Cerebellar nuclear complex (tissue), 1 donor: Measurements from ENCODE around the gene ARFGEF2.
"Not testable (repeated sequence)": the region's sequence is repeated elsewhere in the genome, so short reads cannot be mapped to it uniquely, and the experiment has no call there.

Experiments
- DNase-seq, 2 experiments: peaks; one replicate each; lab custom pipeline; 2025; lab: John Stamatoyannopoulos, UW

ARFGEF2 gene

DNA sequence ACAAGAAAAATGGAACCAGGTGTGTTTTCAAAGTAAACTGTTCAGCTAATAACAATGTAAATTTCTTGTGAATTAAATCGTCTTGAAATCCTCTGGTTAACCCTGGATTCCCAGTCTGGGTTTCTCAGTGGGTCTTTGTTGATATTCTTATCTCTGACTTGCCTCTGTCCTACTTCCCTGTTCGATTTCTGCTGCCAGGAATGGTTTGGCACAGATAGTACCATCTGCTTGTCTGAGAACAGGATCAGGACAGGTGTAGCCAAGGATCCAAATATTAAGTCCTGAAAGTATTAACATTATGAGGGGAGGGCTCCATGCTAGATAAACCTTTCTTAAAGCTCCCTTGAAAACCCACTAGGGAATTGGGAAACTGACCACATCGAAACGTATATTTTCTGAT, 30.1 kb downstream of the ARFGEF2 start:
- DNase-seq = peak; percentile 15 to 59

- DNase-seq = no peak
Measured at GRCh38 chr20:48952656-48953055, 31.1 kb downstream of the ARFGEF2 start.

GRCh38 chr20:48953653-48954052, 32.1 kb downstream of the ARFGEF2 start:
- DNase-seq = no peak

DNA sequence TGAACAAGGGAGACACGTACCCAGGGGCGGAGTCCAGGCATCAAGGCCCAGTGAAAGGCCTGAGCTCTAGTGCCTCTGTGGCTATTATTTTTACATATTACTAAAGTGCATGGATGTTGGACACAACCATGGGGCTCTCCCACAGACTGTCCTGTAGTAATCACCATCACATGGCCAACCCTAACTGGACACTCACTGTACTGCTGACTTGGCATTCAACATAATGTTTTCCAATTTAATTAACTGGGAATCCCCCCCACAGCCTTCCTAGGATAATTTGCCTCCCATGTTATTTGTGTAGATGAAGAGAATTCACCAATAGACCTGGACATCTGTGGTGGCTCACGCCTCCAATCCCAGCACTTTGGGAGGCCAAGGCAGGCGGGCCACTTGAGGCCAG, 34.5 kb downstream of the ARFGEF2 start:
- DNase-seq = no peak

DNA sequence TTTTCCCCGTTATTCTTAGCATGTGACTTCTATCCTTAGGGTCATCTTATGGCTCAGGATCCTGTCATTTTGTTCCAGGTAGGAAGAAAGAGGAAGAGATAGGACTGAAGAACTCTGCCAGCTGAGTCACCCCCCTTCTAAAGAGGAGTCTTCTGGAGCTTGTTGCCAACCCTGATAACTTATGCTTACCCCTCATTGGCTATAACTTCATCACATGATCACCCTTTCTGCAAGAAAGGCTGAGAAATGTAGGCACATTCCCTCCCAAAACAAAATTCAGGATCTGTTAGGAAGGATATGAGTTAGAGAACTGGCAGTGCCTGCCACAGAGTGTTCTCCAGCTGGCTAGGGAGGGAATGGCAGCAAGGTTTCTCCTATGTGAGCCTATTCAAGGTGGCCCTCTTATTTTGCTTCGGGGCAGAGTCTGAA, 35.6 kb downstream of the ARFGEF2 start:
- no peak for DNase-seq

- DNase-seq = no peak
Measured at GRCh38 chr20:48957533-48957932, 36.0 kb downstream of the ARFGEF2 start.

- DNase-seq = no peak
Measured at GRCh38 chr20:48958743-48959142, 37.2 kb downstream of the ARFGEF2 start.

DNA sequence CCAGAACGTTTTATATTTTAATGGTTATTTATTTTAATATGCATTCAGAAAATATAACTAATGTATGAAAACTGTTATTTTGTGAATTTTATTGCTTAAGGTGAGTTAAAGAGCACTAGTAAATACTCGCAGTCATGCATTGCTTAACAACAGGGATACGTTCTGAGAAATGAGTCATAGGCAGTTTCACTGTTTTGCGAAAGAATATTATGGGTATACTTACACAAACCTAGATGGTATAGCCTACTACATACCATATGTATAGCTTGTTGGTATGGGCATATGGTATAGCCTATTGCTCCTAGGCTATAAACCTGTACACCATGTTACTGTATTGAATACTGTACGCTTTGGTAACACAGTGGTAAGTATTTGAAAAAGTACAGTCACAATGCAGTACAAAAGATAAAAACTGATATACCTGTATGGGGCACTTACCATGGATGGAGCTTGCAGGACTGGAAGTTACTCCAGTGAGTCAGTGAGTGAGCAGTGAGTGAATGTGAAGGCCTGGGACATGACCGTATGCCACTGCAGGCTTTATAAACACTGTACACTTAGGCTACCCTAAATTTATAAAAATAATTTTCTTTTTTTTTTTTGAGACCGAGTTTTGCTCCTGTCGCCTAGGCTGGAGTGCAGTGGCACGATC, 38.5 kb downstream of the ARFGEF2 start:
- no peak for DNase-seq

- DNase-seq = no peak
Measured at GRCh38 chr20:48962421-48962820, 40.9 kb downstream of the ARFGEF2 start.

- no peak for DNase-seq
Measured at GRCh38 chr20:48962976-48963771, 41.7 kb downstream of the ARFGEF2 start.

DNA sequence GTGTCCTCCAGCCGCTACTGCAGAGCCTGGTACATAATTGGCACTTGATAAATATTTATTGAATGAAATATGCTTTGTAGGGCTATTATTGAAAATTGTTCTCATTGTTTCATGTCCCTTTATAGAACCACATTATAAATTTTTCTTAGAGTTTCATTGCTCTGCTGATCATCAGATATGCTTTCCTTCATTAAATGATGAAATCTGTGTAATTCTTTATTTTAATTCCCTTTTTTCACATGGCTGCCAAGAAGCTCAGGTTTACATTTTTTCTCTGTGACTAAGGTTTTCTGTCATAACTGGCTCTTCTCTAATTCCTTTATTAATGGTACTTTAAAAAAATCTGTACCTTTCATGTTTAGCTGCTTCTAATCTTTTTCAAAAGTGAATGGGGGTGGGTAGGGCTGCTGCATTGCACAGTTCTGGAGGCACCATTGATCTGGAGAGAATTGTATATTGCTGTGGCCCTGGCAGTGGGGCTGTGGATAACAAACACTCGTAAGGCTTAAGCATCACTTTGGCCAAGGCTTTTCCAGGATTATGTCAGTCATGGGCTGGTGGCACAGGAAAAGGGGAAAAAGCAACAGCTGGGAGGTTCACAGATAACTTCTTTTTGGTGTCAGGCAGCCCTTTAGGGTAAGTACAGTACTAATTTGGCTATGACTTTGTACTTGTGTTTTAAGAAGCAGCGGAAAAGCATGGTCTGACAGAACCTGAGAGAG, 43.8 kb downstream of the ARFGEF2 start:
- DNase-seq = no peak

DNA sequence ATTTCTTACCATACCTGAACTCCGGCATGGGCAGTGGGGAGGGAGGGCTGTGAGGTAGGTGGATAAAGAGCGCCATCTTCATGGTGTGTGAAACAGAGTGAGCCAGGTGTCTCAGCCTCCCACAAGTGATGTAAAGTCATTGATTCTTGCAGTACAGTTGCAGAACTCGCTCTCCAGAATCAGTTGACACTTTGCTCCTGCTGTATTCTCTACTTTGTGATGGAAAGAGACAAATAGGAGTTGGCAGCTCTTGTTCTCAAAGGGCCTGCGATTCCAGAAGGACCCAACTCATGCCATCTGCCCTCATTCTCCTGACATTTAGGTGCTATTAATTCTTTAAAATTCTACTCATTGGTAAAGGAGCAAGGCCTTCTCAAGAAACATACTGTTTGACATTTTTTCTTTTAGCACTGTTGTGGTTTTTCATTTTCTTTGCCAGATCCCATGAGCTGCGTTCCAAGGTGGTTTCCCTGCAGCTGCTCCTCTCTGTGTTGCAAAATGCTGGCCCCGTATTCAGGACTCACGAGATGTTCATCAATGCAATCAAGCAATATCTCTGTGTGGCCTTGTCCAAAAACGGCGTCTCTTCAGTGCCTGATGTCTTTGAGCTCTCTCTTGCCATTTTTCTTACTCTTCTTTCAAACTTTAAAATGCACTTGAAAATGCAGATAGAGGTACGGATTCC, 49.3 kb downstream of the ARFGEF2 start:
- DNase-seq = no peak

DNA sequence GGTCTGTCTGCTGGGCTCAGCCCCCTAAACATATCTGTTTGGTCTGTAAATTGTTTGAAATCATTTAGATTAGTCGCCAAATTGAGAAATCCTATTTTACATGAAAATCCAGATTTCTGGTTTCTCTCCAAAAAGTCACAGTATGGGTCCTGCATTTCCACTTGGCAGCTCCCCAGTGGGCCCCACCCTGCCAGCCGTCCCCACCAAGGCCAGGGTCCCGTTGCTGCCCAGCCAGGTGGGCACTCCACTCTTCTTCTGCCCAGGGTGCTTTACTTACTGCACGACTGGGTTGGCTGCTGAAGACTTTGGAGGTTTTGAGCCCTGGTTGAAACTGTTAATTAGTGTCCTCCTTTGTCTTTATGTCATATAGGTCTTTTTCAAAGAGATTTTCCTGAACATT, 50.4 kb downstream of the ARFGEF2 start:
- DNase-seq = no peak

DNA sequence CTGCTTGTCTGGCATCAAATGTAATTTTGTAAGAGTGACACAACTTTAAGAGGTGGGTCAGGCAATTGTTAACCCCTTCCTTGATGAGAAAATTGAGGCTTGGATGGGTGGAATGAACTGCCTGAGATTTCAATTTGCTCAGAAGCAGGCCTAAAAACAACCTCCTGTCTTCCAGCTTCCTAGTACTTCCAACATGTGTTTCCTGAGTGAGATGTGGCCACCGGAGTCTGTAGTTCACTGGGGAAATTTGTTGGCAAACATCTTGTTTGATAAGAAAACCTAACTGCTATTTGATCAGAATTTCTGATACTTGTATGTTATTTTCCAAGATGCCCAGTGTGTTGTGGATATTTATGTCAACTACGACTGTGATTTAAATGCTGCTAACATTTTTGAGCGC, 51.3 kb downstream of the ARFGEF2 start:
- no peak for DNase-seq

DNA sequence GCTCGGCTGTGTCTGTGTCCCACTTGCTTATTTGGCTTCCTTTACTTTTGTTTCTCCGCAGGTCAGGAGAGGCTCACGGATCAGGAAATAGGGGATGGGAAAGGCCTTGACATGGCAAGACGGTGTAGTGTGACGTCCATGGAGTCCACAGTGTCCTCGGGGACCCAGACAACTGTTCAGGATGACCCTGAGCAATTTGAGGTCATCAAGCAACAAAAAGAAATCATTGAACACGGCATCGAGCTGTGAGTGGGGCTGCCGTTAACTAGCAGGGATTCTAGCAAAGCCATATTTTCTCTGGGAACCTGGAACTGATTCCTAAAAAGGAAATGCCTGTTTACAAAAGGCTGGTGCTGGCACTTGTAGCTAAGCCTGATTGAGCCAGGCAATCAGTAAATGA, 54.4 kb downstream of the ARFGEF2 start:
- no peak for DNase-seq

GRCh38 chr20:48979980-48980379, 58.5 kb downstream of the ARFGEF2 start:
- DNase-seq = not testable (repeated sequence)

DNA sequence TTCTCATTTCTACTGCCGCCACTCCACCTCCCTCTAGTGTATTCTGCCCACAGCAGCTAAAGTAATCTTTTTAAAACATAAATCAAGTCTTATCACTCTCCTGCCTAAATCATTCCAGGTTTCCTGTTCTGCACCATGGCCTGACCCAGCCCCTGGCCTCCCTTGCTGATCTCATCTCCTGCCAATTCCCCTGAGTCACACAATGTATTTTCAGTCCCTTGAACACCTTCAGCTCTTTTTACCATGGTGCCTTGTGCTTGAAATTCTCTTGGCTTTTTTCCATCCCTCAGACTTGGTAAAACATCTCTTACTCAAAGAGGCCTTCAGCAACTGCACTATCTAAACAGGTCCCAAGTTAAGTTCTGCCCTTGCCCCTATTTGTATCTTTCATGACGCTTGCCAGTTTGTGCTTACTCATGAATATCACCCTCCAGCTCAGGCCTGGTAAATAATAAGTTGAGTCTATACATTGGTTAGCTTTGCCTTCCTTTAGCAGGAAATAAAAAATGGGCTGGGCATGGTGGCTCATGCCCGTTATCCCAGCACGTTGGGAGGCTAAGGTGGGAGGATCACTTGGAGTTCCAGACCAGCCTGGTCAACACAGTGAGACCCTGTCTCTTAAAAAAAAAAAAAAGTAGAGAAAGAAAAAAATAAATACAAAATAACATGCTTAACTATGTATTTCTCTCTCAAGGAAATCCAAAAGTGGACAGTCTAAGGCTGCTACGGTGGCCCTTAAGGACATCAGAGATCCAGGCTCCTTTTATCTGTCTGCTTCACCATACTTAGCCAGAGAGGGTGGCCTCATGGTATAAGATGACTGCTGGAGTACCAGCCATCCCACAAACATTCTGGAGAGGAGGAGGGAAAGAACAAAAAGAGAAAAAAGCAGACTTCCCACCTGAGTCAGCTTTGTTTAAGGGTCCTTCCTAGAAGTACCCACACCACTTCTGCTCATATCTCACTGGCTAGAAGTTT, 62.2 kb downstream of the ARFGEF2 start:
- DNase-seq = no peak

- DNase-seq = no peak
Measured at GRCh38 chr20:48984575-48985219, 63.2 kb downstream of the ARFGEF2 start.

GRCh38 chr20:48986899-48987298, 65.4 kb downstream of the ARFGEF2 start:
- no peak for DNase-seq

- no peak for DNase-seq
Measured at GRCh38 chr20:48990467-48990866, 69.0 kb downstream of the ARFGEF2 start.

GRCh38 chr20:48995589-48995988, 74.1 kb downstream of the ARFGEF2 start:
- DNase-seq = no peak
